Measurements from ENCODE around the gene MAPT. TPM values are rescaled to one million over a fixed set of nuclear protein-coding genes. Genes with fewer than 3 reads are reported as not detected.

MAPT gene
- total RNA-seq, 3 donors from 2014 or later (not counting 1 experiment from before 2014, with no cell fraction given): 0.14 to 1.3 (median 0.58) TPM

GRCh38 chr17:45919136-45919535 lies 24.8 kb downstream of the MAPT start:
- Histone ChIP-seq H3K4me1 (ENCODE audit: control insufficient read depth, insufficient read depth, low read length) (no peaks in the 10 kb centered on the region), H3K27ac (ENCODE audit: low read length) (no peak overlapping the region), H3K9me3 (ENCODE audit: control insufficient read depth, insufficient read depth, low read length) (no peaks in the 10 kb centered on the region), H3K4me3 (ENCODE audit: low read length) (no peak overlapping the region), H3K27me3 (ENCODE audit: control insufficient read depth, insufficient read depth, low read length) (no peaks in the 10 kb centered on the region), H3K36me3 (ENCODE audit: control insufficient read depth, insufficient read depth, low read length) (no peaks in the 10 kb centered on the region)
- no peak overlapping the region for H3K4me3 Mint-ChIP-seq
- H3K4me1 Mint-ChIP-seq: no peaks in the 10 kb centered on the region
- H3K27me3 Mint-ChIP-seq (ENCODE audit: low read depth in 2 of 2): peaks cover 0 to 9% of the 10 kb centered on the region in 2 donors
- H3K9me3 Mint-ChIP-seq: no peaks in the 10 kb centered on the region
- no peak for TF ChIP-seq CTCF (IDR thresholded peaks at IDR 0.05)
- ATAC-seq: no peak
- no peak overlapping the region for H3K27ac Mint-ChIP-seq
- DNase-seq: no peak
- H3K36me3 Mint-ChIP-seq: no peaks in the 10 kb centered on the region
- intact Hi-C loops (cut with micrococcal nuclease): no loop called here
- WGBS (ENCODE audit: insufficient coverage): 89% methylated on average over 15 of the region's 15 CpGs

GRCh38 chr17:45920083-45920482 lies 25.7 kb downstream of the MAPT start:
- Mint-ChIP-seq H3K9me3 (no peaks in the 10 kb centered on the region), H3K4me1 (no peaks in the 10 kb centered on the region), H3K27me3 (ENCODE audit: low read depth in 2 of 2) (peaks cover 2 to 9% of the 10 kb centered on the region in 2 donors), H3K4me3 (no peak overlapping the region), H3K36me3 (no peaks in the 10 kb centered on the region), H3K27ac (no peak overlapping the region)
- no peak for TF ChIP-seq CTCF (IDR thresholded peaks at IDR 0.05)
- ATAC-seq (peak in 1 of 3 donors; percentile 12), DNase-seq (no peak)
- H3K9me3 ChIP-seq (ENCODE audit: control insufficient read depth, insufficient read depth, low read length): no peaks in the 10 kb centered on the region
- H3K4me1 ChIP-seq (ENCODE audit: control insufficient read depth, insufficient read depth, low read length): no peaks in the 10 kb centered on the region
- intact Hi-C loops (cut with micrococcal nuclease): no loop called here
- no peaks in the 10 kb centered on the region for H3K27me3 ChIP-seq (ENCODE audit: control insufficient read depth, insufficient read depth, low read length)
- no peaks in the 10 kb centered on the region for H3K36me3 ChIP-seq (ENCODE audit: control insufficient read depth, insufficient read depth, low read length)
- WGBS (ENCODE audit: insufficient coverage): 84% methylated on average over 9 of the region's 9 CpGs
- H3K27ac ChIP-seq (ENCODE audit: low read length): no peak overlapping the region
- no peak overlapping the region for H3K4me3 ChIP-seq (ENCODE audit: low read length)

- no peaks in the 10 kb centered on the region for H3K9me3 ChIP-seq (ENCODE audit: control insufficient read depth, insufficient read depth, low read length)
- 85% methylated on average over 6 of the region's 7 CpGs for WGBS (ENCODE audit: insufficient coverage)
- no peaks in the 10 kb centered on the region for H3K4me1 ChIP-seq (ENCODE audit: control insufficient read depth, insufficient read depth, low read length)
- no peaks in the 10 kb centered on the region for H3K4me1 Mint-ChIP-seq
- H3K27me3 Mint-ChIP-seq (ENCODE audit: low read depth in 2 of 2): peaks cover 7 to 10% of the 10 kb centered on the region in 2 donors
- TF ChIP-seq CTCF (IDR thresholded peaks at IDR 0.05): no peak
- no peaks in the 10 kb centered on the region for H3K9me3 Mint-ChIP-seq
- no peak overlapping the region for H3K4me3 ChIP-seq (ENCODE audit: low read length)
- no peak overlapping the region for H3K27ac ChIP-seq (ENCODE audit: low read length)
- no peaks in the 10 kb centered on the region for H3K27me3 ChIP-seq (ENCODE audit: control insufficient read depth, insufficient read depth, low read length)
- no peaks in the 10 kb centered on the region for H3K36me3 Mint-ChIP-seq
- no peak overlapping the region for H3K27ac Mint-ChIP-seq
- H3K36me3 ChIP-seq (ENCODE audit: control insufficient read depth, insufficient read depth, low read length): no peaks in the 10 kb centered on the region
- no peak for ATAC-seq
- intact Hi-C loops (cut with micrococcal nuclease): no loop called here
- H3K4me3 Mint-ChIP-seq: no peak overlapping the region
- DNase-seq: no peak
These were observed 29.3 kb downstream of the MAPT start for GRCh38 chr17:45923511-45924268.

All from natural killer cell (primary cell).